ENCODE data around the gene FHL2. TPM values are rescaled to one million over a fixed set of nuclear protein-coding genes. Genes with fewer than 3 reads are reported as not detected.

FHL2 gene
- total and polyA plus RNA-seq, 8 donors, result 1.4 to 9.1 (median 3.9) TPM

DNA sequence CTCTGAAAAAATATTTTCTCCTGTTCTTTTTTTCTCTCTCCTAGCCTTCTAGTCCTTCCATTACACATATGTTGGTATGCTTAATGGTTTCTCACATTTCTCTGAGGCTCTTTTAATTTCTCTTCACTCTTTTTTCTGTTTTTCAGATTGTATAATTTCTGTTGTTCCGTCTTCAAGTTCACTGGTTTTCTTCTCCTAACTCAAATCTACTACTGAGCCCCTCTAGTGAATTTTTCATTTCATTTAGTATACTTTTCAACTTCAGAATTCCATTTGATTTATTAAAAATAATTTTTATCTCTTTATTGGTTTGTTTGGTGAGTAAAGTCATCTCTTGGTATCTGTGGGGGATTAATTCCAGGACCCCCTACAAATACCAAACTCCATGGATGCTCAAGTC lies 41.7 kb downstream of the FHL2 start:
- TF ChIP-seq, protein P1, sequence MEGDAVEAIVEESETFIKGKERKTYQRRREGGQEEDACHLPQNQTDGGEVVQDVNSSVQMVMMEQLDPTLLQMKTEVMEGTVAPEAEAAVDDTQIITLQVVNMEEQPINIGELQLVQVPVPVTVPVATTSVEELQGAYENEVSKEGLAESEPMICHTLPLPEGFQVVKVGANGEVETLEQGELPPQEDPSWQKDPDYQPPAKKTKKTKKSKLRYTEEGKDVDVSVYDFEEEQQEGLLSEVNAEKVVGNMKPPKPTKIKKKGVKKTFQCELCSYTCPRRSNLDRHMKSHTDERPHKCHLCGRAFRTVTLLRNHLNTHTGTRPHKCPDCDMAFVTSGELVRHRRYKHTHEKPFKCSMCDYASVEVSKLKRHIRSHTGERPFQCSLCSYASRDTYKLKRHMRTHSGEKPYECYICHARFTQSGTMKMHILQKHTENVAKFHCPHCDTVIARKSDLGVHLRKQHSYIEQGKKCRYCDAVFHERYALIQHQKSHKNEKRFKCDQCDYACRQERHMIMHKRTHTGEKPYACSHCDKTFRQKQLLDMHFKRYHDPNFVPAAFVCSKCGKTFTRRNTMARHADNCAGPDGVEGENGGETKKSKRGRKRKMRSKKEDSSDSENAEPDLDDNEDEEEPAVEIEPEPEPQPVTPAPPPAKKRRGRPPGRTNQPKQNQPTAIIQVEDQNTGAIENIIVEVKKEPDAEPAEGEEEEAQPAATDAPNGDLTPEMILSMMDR (IDR thresholded peaks at IDR 0.05), result no peak
- H3K4me1 ChIP-seq, result no peaks in the 10 kb centered on the region
- intact Hi-C loops (cut with DNase I), result no loop called here
- H3K36me3 ChIP-seq, result peaks cover 0 to 11% (median 0%) of the 10 kb centered on the region in 3 donors
- H3K27me3 ChIP-seq, result no peaks in the 10 kb centered on the region
- no peaks in the 10 kb centered on the region for H3K9me3 ChIP-seq
- no peak for FAIRE-seq
- no peak for ATAC-seq
- 99 to 100% methylated on average over 1 of the region's 1 CpG for WGBS, 2 donors
- DNase-seq, result no peak
- H3K4me3 ChIP-seq, result no peak overlapping the region
- no peak overlapping the region for H3K27ac ChIP-seq

DNA sequence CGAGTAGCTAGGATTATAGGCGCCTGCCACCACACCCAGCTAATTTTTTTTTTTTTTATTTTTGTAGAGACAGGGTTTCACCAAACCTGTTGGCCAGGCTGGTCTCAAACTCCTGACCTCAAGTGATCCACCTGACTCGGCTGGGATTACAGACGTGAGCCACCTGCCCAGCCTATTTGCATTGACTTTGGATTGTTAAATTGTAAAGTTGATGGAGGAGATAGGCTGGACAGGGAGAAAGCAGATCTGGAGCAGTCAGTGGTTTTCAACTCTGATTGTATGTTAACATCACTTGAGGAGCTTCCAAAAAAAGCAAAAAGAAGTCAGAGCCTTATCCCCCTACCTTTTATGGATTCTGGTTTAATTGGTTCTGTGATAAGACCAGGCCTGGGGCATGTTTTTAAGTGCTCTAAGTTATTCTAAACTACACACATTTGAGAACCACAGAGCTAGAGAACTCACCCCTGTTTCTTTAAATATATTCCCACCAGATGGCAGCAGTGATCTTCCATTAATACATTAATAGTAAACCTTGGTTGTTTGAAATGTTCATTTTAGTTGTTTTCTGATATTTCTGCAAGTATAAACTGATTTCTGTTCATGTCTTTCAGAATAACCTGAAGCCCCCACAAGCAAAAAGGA lies 54.0 kb downstream of the FHL2 start:
- H3K4me3 ChIP-seq, result no peak overlapping the region
- H3K9me3 ChIP-seq, result no peaks in the 10 kb centered on the region
- H3K27ac ChIP-seq, result no peak overlapping the region
- TF ChIP-seq, protein P1 (IDR thresholded peaks at IDR 0.05), result peak in 2 of 4 donors; percentile 14 to 15
- no peaks in the 10 kb centered on the region for H3K4me1 ChIP-seq
- no peaks in the 10 kb centered on the region for H3K27me3 ChIP-seq
- ATAC-seq (peak in 1 of 4 donors; percentile 53), FAIRE-seq (peak; percentile 49), DNase-seq (no peak)
- peaks cover 0 to 81% (median 29%) of the 10 kb centered on the region in 3 donors for H3K36me3 ChIP-seq
- intact Hi-C loops (cut with DNase I), result no loop called here
- WGBS, 2 donors, result 52 to 64% methylated on average over 4 of the region's 4 CpGs

DNA sequence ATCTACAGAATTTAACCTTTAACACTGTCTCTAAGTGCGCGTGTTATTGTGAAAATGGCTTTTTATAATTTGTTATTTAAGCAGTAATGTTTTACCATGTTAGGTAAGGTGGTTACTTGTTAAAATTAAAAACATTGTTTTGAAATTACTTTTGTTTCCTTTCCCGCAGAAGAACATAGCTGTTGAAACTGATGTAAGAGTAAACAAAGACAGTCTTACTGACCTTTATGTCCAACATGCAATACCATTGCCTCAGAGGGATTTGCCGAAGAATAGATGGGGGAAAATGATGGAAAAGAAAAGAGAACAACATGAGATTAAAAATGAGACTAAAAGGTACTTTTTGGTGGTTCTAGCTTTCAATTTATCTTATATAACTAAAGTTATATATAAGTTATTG lies 59.4 kb downstream of the FHL2 start:
- peaks cover 0 to 42% (median 11%) of the 10 kb centered on the region in 3 donors for H3K36me3 ChIP-seq
- H3K4me3 ChIP-seq, result no peak overlapping the region
- DNase-seq (no peak), ATAC-seq (no peak), FAIRE-seq (no peak)
- no peaks in the 10 kb centered on the region for H3K9me3 ChIP-seq
- 68 to 70% methylated on average over 4 of the region's 4 CpGs for WGBS, 2 donors
- TF ChIP-seq, protein P1 (IDR thresholded peaks at IDR 0.05), result no peak
- H3K27ac ChIP-seq, result no peak overlapping the region
- H3K4me1 ChIP-seq, result peaks cover 4 to 20% (median 9%) of the 10 kb centered on the region in 3 donors
- no peaks in the 10 kb centered on the region for H3K27me3 ChIP-seq
- intact Hi-C loops (cut with DNase I), result no loop called here

GRCh38 chr2:105338020-105338385 lies 60.8 kb downstream of the FHL2 start:
- FAIRE-seq (no peak), DNase-seq (no peak), ATAC-seq (peak; percentile 21 to 45 (median 29))
- H3K27me3 ChIP-seq, result no peaks in the 10 kb centered on the region
- peak overlapping the region; percentile 71 to 89 (median 79) for H3K4me3 ChIP-seq
- no peaks in the 10 kb centered on the region for H3K9me3 ChIP-seq
- peaks cover 0 to 30% (median 6%) of the 10 kb centered on the region in 3 donors for H3K36me3 ChIP-seq
- intact Hi-C loops (cut with DNase I), result no loop called here
- peaks cover 4 to 20% (median 9%) of the 10 kb centered on the region in 3 donors for H3K4me1 ChIP-seq
- 3 to 6% methylated on average over 5 of the region's 5 CpGs for WGBS, 2 donors
- peak overlapping the region; percentile 92 to 96 (median 93) for H3K27ac ChIP-seq
- TF ChIP-seq, protein P1 (IDR thresholded peaks at IDR 0.05), result no peak
